ENCODE data around the gene SIAH2. TPM values are rescaled to one million over a fixed set of nuclear protein-coding genes. Genes with fewer than 3 reads are reported as not detected.

Gene SIAH2
- total and polyA plus RNA-seq, 2 experiments from 2014 or later, result 6.3 to 28.8 TPM

DNA sequence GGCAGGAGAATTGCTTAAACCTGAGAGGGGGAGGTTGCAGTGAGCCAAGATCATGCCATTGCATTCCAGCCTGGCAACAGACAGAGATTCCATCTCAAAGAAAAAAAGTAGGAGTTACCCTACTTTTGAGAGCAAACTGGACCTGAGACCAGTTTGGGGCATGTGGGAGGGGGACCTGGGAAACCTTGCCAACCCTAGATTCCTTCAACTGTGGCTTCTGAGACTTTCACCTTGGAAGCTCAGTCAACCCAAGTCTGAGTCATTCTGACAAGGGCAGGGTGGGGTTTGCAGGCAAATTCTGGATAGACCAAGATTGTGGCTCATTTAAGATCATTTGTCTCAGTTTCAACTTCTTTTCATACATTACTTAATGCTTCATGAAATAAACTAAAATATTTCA lies 23.8 kb upstream of the SIAH2 start:
- Mint-ChIP-seq H3K36me3 (ENCODE audit: low read depth) (no peaks in the 10 kb centered on the region), H3K27ac (no peak overlapping the region), H3K9me3 (peaks cover 5% of the 10 kb centered on the region; the same call in 1 of the 3 replicates), H3K27me3 (ENCODE audit: insufficient read depth, low read depth, poor library complexity) (peaks cover 7% of the 10 kb centered on the region), H3K4me3 (no peak overlapping the region), H3K4me1 (no peaks in the 10 kb centered on the region)
- H3F3A ChIP-seq (replicated peaks; ENCODE audit: low read depth), result no peaks in the 10 kb centered on the region
- no peak for DNase-seq (ENCODE audit: low spot score)
- no peak overlapping the region for H3K4me3 ChIP-seq
- H3K27me3 ChIP-seq (ENCODE audit: insufficient read depth), result no peaks in the 10 kb centered on the region
- no peaks in the 10 kb centered on the region for H3K36me3 ChIP-seq (ENCODE audit: insufficient read depth)
- H3K4me2 ChIP-seq, result no peak overlapping the region
- no peak overlapping the region for H3K27ac ChIP-seq (ENCODE audit: low read depth)
- H2AFZ ChIP-seq, result no peak overlapping the region
- no peak for TF ChIP-seq ZNF331 (CRISPR knock-in tag; IDR thresholded peaks at IDR 0.05; ENCODE audit: low read depth)
- TF ChIP-seq ETS1 (IDR thresholded peaks at IDR 0.05), result no peak
- TF ChIP-seq STAT1 (IDR thresholded peaks at IDR 0.05; ENCODE audit: unreplicated experiment), result no peak
- no peak for TF ChIP-seq NANOG (IDR thresholded peaks at IDR 0.05; ENCODE audit: borderline replicate concordance)
- TF ChIP-seq, protein P1, sequence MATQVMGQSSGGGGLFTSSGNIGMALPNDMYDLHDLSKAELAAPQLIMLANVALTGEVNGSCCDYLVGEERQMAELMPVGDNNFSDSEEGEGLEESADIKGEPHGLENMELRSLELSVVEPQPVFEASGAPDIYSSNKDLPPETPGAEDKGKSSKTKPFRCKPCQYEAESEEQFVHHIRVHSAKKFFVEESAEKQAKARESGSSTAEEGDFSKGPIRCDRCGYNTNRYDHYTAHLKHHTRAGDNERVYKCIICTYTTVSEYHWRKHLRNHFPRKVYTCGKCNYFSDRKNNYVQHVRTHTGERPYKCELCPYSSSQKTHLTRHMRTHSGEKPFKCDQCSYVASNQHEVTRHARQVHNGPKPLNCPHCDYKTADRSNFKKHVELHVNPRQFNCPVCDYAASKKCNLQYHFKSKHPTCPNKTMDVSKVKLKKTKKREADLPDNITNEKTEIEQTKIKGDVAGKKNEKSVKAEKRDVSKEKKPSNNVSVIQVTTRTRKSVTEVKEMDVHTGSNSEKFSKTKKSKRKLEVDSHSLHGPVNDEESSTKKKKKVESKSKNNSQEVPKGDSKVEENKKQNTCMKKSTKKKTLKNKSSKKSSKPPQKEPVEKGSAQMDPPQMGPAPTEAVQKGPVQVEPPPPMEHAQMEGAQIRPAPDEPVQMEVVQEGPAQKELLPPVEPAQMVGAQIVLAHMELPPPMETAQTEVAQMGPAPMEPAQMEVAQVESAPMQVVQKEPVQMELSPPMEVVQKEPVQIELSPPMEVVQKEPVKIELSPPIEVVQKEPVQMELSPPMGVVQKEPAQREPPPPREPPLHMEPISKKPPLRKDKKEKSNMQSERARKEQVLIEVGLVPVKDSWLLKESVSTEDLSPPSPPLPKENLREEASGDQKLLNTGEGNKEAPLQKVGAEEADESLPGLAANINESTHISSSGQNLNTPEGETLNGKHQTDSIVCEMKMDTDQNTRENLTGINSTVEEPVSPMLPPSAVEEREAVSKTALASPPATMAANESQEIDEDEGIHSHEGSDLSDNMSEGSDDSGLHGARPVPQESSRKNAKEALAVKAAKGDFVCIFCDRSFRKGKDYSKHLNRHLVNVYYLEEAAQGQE (IDR thresholded peaks at IDR 0.05; ENCODE audit: unreplicated experiment), result no peak
- TF ChIP-seq CREB1 (CRISPR knock-in tag; IDR thresholded peaks at IDR 0.05; ENCODE audit: low read depth), result no peak
- no peak for TF ChIP-seq EZH2 (IDR thresholded peaks at IDR 0.05; ENCODE audit: low read depth, unreplicated experiment)
- no peak for TF ChIP-seq POLR2AphosphoS5 (IDR thresholded peaks at IDR 0.05; ENCODE audit: low read depth)
- TF ChIP-seq ZNF114 (CRISPR knock-in tag; IDR thresholded peaks at IDR 0.05), result no peak
- no peak for TF ChIP-seq EZH2phosphoT487 (IDR thresholded peaks at IDR 0.05; ENCODE audit: unreplicated experiment)
- no peak for TF ChIP-seq JUNB (IDR thresholded peaks at IDR 0.05; ENCODE audit: unreplicated experiment)
- TF ChIP-seq, protein P2, sequence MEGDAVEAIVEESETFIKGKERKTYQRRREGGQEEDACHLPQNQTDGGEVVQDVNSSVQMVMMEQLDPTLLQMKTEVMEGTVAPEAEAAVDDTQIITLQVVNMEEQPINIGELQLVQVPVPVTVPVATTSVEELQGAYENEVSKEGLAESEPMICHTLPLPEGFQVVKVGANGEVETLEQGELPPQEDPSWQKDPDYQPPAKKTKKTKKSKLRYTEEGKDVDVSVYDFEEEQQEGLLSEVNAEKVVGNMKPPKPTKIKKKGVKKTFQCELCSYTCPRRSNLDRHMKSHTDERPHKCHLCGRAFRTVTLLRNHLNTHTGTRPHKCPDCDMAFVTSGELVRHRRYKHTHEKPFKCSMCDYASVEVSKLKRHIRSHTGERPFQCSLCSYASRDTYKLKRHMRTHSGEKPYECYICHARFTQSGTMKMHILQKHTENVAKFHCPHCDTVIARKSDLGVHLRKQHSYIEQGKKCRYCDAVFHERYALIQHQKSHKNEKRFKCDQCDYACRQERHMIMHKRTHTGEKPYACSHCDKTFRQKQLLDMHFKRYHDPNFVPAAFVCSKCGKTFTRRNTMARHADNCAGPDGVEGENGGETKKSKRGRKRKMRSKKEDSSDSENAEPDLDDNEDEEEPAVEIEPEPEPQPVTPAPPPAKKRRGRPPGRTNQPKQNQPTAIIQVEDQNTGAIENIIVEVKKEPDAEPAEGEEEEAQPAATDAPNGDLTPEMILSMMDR (conservative IDR thresholded peaks at IDR 0.05; ENCODE audit: low read depth in 2 of 2), result no peak
- no peak for TF ChIP-seq ZNF462 (CRISPR knock-in tag; IDR thresholded peaks at IDR 0.05)
- 0 out of 2 replicates have a peak, but pooled peaks cover 5% of the 10 kb centered on the region for H3K9me2 ChIP-seq (ENCODE audit: insufficient read depth)
- no peaks in the 10 kb centered on the region for H3K79me2 ChIP-seq (replicated peaks; ENCODE audit: insufficient read depth)
- no peaks in the 10 kb centered on the region for H3K4me1 ChIP-seq (ENCODE audit: insufficient read depth)
- ATAC-seq, result no peak
- no peaks in the 10 kb centered on the region for H4K20me1 ChIP-seq (replicated peaks; ENCODE audit: insufficient read depth)
